Astrocyte (in vitro differentiated cells and primary cell): ENCODE measurements around the gene UROC1. TPM values are rescaled to one million over a fixed set of nuclear protein-coding genes. Genes with fewer than 3 reads are reported as not detected.

Source experiments
- DNase-seq: peaks from one replicate; pipeline ENCODE4 v3.0.0-alpha.2; 2010; ENCODE audit warnings: low read depth
- FAIRE-seq: peaks from 2 replicates; lab custom pipeline; 2011; peaks lifted over from hg19 to GRCh38; lab: Jason Lieb, UNC
- H2AFZ ChIP-seq: 2 replicates; pipeline ENCODE4 v1.6.0; 2012; ENCODE audit warnings: low read depth, low read length, inconsistent platforms
- H3K27ac ChIP-seq: 2 replicates; pipeline ENCODE4 v1.5.1; 2011; ENCODE audit warnings: low read depth, low read length, inconsistent platforms
- H3K27me3 ChIP-seq: 2 replicates; pipeline ENCODE4 v1.6.0; 2011; ENCODE audit warnings: low read length, inconsistent platforms; ENCODE audit not compliant: insufficient read depth
- H3K36me3 ChIP-seq: 2 replicates; pipeline ENCODE4 v1.5.1; 2011; ENCODE audit warnings: low read length, inconsistent platforms; ENCODE audit not compliant: insufficient read depth
- H3K4me1 ChIP-seq: 2 replicates; pipeline ENCODE4 v1.5.1; 2011; ENCODE audit warnings: low read length, inconsistent platforms; ENCODE audit not compliant: insufficient read depth
- H3K4me2 ChIP-seq: 2 replicates; pipeline ENCODE4 v1.6.0; 2012; ENCODE audit warnings: low read length, inconsistent platforms
- H3K4me3 ChIP-seq: 2 replicates; pipeline ENCODE4 v1.5.1; 2011; ENCODE audit warnings: low read depth, mild to moderate bottlenecking, low read length, inconsistent platforms; ENCODE audit not compliant: insufficient read depth
- H3K79me2 ChIP-seq: 2 replicates; pipeline ENCODE4 v1.6.0; 2012; ENCODE audit warnings: mild to moderate bottlenecking, low read length, inconsistent platforms; ENCODE audit not compliant: insufficient read depth
- H3K9ac ChIP-seq: 2 replicates; pipeline ENCODE4 v1.6.0; 2012; ENCODE audit warnings: mild to moderate bottlenecking, low read length, inconsistent platforms
- H3K9me3 ChIP-seq: 2 replicates; pipeline ENCODE4 v1.5.1; 2012; ENCODE audit warnings: low read depth, mild to moderate bottlenecking, low read length, inconsistent platforms; ENCODE audit not compliant: insufficient read depth
- H4K20me1 ChIP-seq: 2 replicates; pipeline ENCODE4 v1.6.0; 2012; ENCODE audit warnings: low read length, inconsistent platforms; ENCODE audit not compliant: insufficient read depth
- H3K27ac Mint-ChIP-seq: one replicate; pipeline ENCODE4 v1.8.0; 2021; ENCODE audit warnings: mild to moderate bottlenecking, mixed read lengths; ENCODE audit not compliant: unreplicated experiment
- H3K27me3 Mint-ChIP-seq: one replicate; pipeline ENCODE4 v1.8.0; 2021; ENCODE audit warnings: low read depth, mixed read lengths; ENCODE audit not compliant: unreplicated experiment
- H3K36me3 Mint-ChIP-seq: one replicate; pipeline ENCODE4 v1.8.0; 2021; ENCODE audit warnings: low read depth, mixed read lengths; ENCODE audit not compliant: unreplicated experiment
- H3K4me1 Mint-ChIP-seq: one replicate; pipeline ENCODE4 v1.8.0; 2021; ENCODE audit warnings: low read depth, mixed read lengths; ENCODE audit not compliant: unreplicated experiment
- H3K4me3 Mint-ChIP-seq: one replicate; pipeline ENCODE4 v1.8.0; 2021; ENCODE audit warnings: mild to moderate bottlenecking, moderate library complexity, mixed read lengths; ENCODE audit not compliant: unreplicated experiment
- H3K9me3 Mint-ChIP-seq: one replicate; pipeline ENCODE4 v1.8.0; 2021; ENCODE audit warnings: mild to moderate bottlenecking, mixed read lengths; ENCODE audit not compliant: unreplicated experiment
- CTCF ChIP-seq: IDR thresholded peaks from 2 replicates; pipeline ENCODE4 v1.5.1; 2011; ENCODE audit warnings: low read depth, mild to moderate bottlenecking, inconsistent platforms, low read length, moderate library complexity; ENCODE audit not compliant: insufficient read depth
- EZH2 ChIP-seq: IDR thresholded peaks from 2 replicates; pipeline ENCODE4 v1.6.1; 2012; ENCODE audit warnings: mild to moderate bottlenecking, low read length, inconsistent platforms; ENCODE audit not compliant: insufficient read depth
- total RNA-seq: library from RNA; stranded (reverse); gene quantifications from 2 replicates; pipeline ENCODE4 v1.2.1, GENCODE V29; 2021

The UROC1 gene
- total RNA-seq, 1 donor from 2014 or later: not detected

- peaks cover 8% of the 10 kb centered on the region for H3K4me1 ChIP-seq
- H3K27me3 ChIP-seq: peaks cover 27% of the 10 kb centered on the region
- no peak overlapping the region for H3K27ac ChIP-seq
- H2AFZ ChIP-seq: peak overlapping the region; percentile 10
- H3K4me1 Mint-ChIP-seq: peaks cover 11% of the 10 kb centered on the region
- no peak overlapping the region for H3K4me3 ChIP-seq
- FAIRE-seq: no peak
- H4K20me1 ChIP-seq: peaks cover 3% of the 10 kb centered on the region
- no peak for DNase-seq
- no peaks in the 10 kb centered on the region for H3K79me2 ChIP-seq
- no peaks in the 10 kb centered on the region for H3K9me3 ChIP-seq
- no peak overlapping the region for H3K4me2 ChIP-seq
- TF ChIP-seq EZH2 (no peak), CTCF (no peak)
- H3K4me3 Mint-ChIP-seq: no peak overlapping the region
- no peaks in the 10 kb centered on the region for H3K36me3 ChIP-seq
- H3K27ac Mint-ChIP-seq: no peak overlapping the region
- H3K36me3 Mint-ChIP-seq: peaks cover 2% of the 10 kb centered on the region
- no peaks in the 10 kb centered on the region for H3K9me3 Mint-ChIP-seq
- H3K27me3 Mint-ChIP-seq: peaks cover 43% of the 10 kb centered on the region
- no peak overlapping the region for H3K9ac ChIP-seq
Measured at GRCh38 chr3:126542340-126543241, 25.0 kb upstream of the UROC1 start.

DNA sequence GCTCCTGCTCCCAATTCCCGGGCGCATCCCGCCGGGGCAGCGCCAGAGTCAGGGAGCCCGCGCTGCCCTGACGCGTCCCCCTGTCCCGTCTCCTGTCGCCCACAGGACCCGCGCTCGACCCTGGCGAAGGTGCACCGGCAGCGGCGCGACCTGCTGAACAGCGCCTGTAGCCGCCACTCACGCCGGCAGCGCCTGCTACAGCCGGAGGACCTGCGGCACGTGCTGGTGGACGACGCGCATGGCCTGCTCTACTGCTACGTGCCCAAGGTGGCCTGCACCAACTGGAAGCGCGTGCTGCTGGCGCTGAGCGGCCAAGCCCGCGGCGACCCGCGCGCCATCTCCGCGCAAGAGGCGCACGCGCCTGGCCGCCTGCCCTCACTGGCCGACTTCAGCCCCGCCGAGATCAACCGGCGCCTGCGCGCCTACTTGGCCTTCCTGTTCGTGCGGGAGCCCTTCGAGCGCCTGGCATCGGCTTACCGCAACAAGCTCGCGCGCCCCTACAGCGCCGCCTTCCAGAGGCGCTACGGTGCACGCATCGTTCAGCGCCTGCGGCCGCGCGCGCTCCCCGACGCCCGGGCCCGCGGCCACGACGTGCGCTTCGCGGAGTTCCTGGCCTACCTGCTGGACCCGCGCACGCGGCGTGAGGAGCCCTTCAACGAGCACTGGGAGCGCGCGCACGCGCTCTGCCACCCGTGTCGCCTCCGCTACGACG is 24.2 kb upstream of the UROC1 start:
- no peak overlapping the region for H3K4me3 ChIP-seq
- no peaks in the 10 kb centered on the region for H3K9me3 Mint-ChIP-seq
- no peaks in the 10 kb centered on the region for H3K79me2 ChIP-seq
- no peaks in the 10 kb centered on the region for H3K9me3 ChIP-seq
- peaks cover 11% of the 10 kb centered on the region for H3K4me1 Mint-ChIP-seq
- no peaks in the 10 kb centered on the region for H3K36me3 ChIP-seq
- peaks cover 8% of the 10 kb centered on the region for H3K4me1 ChIP-seq
- H3K36me3 Mint-ChIP-seq: peaks cover 2% of the 10 kb centered on the region
- peaks cover 3% of the 10 kb centered on the region for H4K20me1 ChIP-seq
- H3K4me2 ChIP-seq: peak overlapping the region; percentile 8
- no peak overlapping the region for H3K27ac ChIP-seq
- FAIRE-seq (no peak), DNase-seq (no peak)
- H3K27ac Mint-ChIP-seq: no peak overlapping the region
- H2AFZ ChIP-seq: peak overlapping the region; percentile 10
- H3K27me3 ChIP-seq: peaks cover 19% of the 10 kb centered on the region
- TF ChIP-seq CTCF (no peak), EZH2 (no peak)
- H3K27me3 Mint-ChIP-seq: peaks cover 40% of the 10 kb centered on the region
- H3K9ac ChIP-seq: no peak overlapping the region
- H3K4me3 Mint-ChIP-seq: no peak overlapping the region
